GM18502 (cell line): ENCODE measurements around the gene ZC3H4.
"Not testable (repeated sequence)": the region's sequence is repeated elsewhere in the genome, so short reads cannot be mapped to it uniquely, and the experiment has no call there.

ENCODE experiments used
- ATAC-seq: cut with Tn5 transposase; IDR thresholded peaks from one replicate; pipeline ENCODE4 v1.9.1; 2021; ENCODE audit warnings: mild to moderate bottlenecking; ENCODE audit not compliant: unreplicated experiment, poor library complexity

ZC3H4 gene

GRCh38 chr19:47112997-47113849 is at the start of gene ZC3H4:
Gene ZC3H4, minus strand, starts transcription at chr19:47113776. Its CDS starts 1,192 bp downstream, at chr19:47112584.
- peak; percentile 78 for ATAC-seq

GRCh38 chr19:47161876-47162489 is 48.4 kb upstream of the ZC3H4 start:
- no peak for ATAC-seq

GRCh38 chr19:47158879-47159503 is 45.4 kb upstream of the ZC3H4 start:
- ATAC-seq = no peak

- no peak for ATAC-seq
Measured at GRCh38 chr19:47158367-47158791, 44.8 kb upstream of the ZC3H4 start.

- ATAC-seq = no peak
Measured at GRCh38 chr19:47157431-47158321, 44.1 kb upstream of the ZC3H4 start.

GRCh38 chr19:47156861-47157430 is 43.4 kb upstream of the ZC3H4 start:
- ATAC-seq = no peak

- ATAC-seq = no peak
Measured at GRCh38 chr19:47155148-47155547, 41.6 kb upstream of the ZC3H4 start.

- ATAC-seq = no peak
Measured at GRCh38 chr19:47153266-47153665, 39.7 kb upstream of the ZC3H4 start.

- no peak for ATAC-seq
Measured at GRCh38 chr19:47152632-47153031, 39.1 kb upstream of the ZC3H4 start.

GRCh38 chr19:47152205-47152604 is 38.6 kb upstream of the ZC3H4 start:
- ATAC-seq = no peak

GRCh38 chr19:47151627-47152026 is 38.1 kb upstream of the ZC3H4 start:
- no peak for ATAC-seq

GRCh38 chr19:47146920-47147319 is 33.3 kb upstream of the ZC3H4 start:
- ATAC-seq = no peak

GRCh38 chr19:47145639-47146486 is 32.3 kb upstream of the ZC3H4 start:
- no peak for ATAC-seq

GRCh38 chr19:47144630-47145029 is 31.1 kb upstream of the ZC3H4 start:
- no peak for ATAC-seq

GRCh38 chr19:47143322-47144073 is 29.9 kb upstream of the ZC3H4 start:
- no peak for ATAC-seq

GRCh38 chr19:47142779-47143178 is 29.2 kb upstream of the ZC3H4 start:
- ATAC-seq = no peak

GRCh38 chr19:47141695-47142094 is 28.1 kb upstream of the ZC3H4 start:
- no peak for ATAC-seq

- not testable (repeated sequence) for ATAC-seq
Measured at GRCh38 chr19:47141252-47141651, 27.7 kb upstream of the ZC3H4 start.
